Keratinocyte (primary cell): ENCODE measurements around the gene PPY.

Experiments used
- CTCF ChIP-seq, 3 experiments: IDR thresholded peaks in 1 of 3; conservative IDR thresholded peaks in 1 of 3; optimal IDR thresholded peaks in 1 of 3; 2 replicates in 2 of 3; 3 replicates in 1 of 3; pipeline versions ENCODE3 to v1.5.1; 2011; ENCODE audit warnings: low read length in 3 of 3, mild to moderate bottlenecking in 3 of 3, moderate library complexity in 2 of 3, control low read depth in 1 of 3, inconsistent platforms in 1 of 3; ENCODE audit not compliant: insufficient read depth in 2 of 3; ENCODE audit errors: extremely low read depth in 1 of 3
- EZH2 ChIP-seq: IDR thresholded peaks from one replicate; pipeline ENCODE4 v1.6.1; 2012; ENCODE audit warnings: inconsistent platforms, mild to moderate bottlenecking, low read length, moderate library complexity

- TF ChIP-seq CTCF (optimal IDR thresholded peaks at IDR 0.05 in 1 of 3, IDR thresholded peaks at IDR 0.05 in 1 of 3, conservative IDR thresholded peaks at IDR 0.05 in 1 of 3; ENCODE audit: extremely low read depth in 1 of 3, insufficient read depth in 2 of 3, low read length in 3 of 3) (no peak), EZH2 (no peak)
Observed at GRCh38 chr17:43932357-43932756, 9.9 kb downstream of the PPY start.
